Activated T-helper 1 cell treated with anti-CD3 and anti-CD28 coated beads, Interleukin-12 subunit alpha, Interleukin-12 subunit beta, Interleukin-2, Interleukin-4 antibody, amounts not matched to agents 30 ng/mL and 10 ng/mL and 1 ng/mL, durations not matched to agents 14 hours and 24 hours and 36 hours (primary cell): Measurements from ENCODE around the gene CFAP65. TPM values are rescaled to one million over a fixed set of nuclear protein-coding genes. Genes with fewer than 3 reads are reported as not detected.

Experiments
- DNase-seq: peaks from one replicate; pipeline ENCODE4 v3.0.0; 2021; ENCODE audit warnings: low spot score
- H3K27ac Mint-ChIP-seq: one replicate; pipeline ENCODE4 v1.8.0; 2021; ENCODE audit warnings: mild to moderate bottlenecking, mixed read lengths
- H3K27me3 Mint-ChIP-seq: one replicate; pipeline ENCODE4 v1.8.0; 2022; ENCODE audit warnings: mild to moderate bottlenecking, moderate library complexity, mixed read lengths; ENCODE audit not compliant: insufficient read depth
- H3K36me3 Mint-ChIP-seq: one replicate; pipeline ENCODE4 v1.8.0; 2021; ENCODE audit warnings: low read depth, mixed read lengths
- H3K4me1 Mint-ChIP-seq: one replicate; pipeline ENCODE4 v1.8.0; 2021; ENCODE audit warnings: low read depth, mixed read lengths
- H3K4me3 Mint-ChIP-seq: one replicate; pipeline ENCODE4 v1.8.0; 2021; ENCODE audit warnings: mild to moderate bottlenecking, moderate library complexity, mixed read lengths
- H3K9me3 Mint-ChIP-seq: one replicate; pipeline ENCODE4 v1.8.0; 2021; ENCODE audit warnings: mixed read lengths
- intact Hi-C: fragments of 100-400 bp; cut with micrococcal nuclease; formaldehyde crosslinking; loops from one replicate; pipeline ENCODE4 v1.15.1; 2024
- total RNA-seq: library from RNA; stranded (reverse); gene quantifications from 2 replicates; pipeline ENCODE4 v1.2.3, GENCODE V29; 2022

The CFAP65 gene
- total RNA-seq, 1 donor from 2014 or later: not detected

DNA sequence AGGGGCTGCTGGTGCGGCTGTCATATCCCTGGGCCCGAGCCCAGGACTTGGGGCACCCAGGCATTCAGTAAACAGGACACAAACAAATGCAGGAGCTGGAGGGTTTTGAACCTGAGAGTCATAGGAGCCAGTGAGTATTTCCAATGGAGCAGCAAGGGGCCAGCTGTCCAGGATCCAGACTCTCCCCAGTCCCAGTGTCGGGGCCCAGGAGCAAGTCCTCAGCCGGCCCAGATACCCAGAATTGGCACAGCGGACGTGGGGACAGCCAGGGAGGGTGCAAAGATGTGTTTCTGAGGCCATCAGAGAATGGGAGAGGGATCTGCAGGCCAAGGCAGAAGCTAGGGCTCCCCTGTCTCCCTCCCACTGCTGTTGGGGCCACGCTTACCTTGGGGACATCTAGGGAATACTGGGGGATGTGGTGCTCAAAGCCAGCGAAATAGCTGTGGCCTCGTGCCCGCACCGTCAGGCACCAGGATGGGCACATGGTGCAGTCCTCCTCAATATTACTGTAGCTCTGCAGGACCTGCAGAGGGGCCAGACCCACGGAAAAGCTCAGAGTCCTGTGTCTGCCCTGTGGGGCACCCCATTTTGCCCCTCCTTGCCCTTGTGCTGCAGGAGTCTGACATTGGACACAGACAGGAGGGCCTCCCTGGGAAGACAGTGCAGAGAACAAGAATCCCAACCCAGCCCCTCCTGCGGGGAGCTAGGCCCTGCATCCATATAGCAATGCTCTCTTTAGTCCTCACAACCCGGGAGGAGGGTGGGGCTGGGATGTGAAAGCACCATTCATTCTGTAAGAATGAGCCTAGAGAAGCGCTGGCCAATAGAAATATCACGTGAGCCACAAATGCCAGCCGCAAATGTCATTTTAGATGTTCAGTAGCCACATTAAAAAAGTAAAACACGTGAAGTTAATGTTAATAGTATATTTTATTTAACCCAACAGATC is 15.4 kb downstream of the CFAP65 start:
- Mint-ChIP-seq H3K4me1 (no peaks in the 10 kb centered on the region), H3K27ac (no peak overlapping the region), H3K4me3 (no peak overlapping the region), H3K36me3 (no peaks in the 10 kb centered on the region), H3K27me3 (peaks cover 2% of the 10 kb centered on the region), H3K9me3 (no peaks in the 10 kb centered on the region)
- no peak for DNase-seq
- intact Hi-C loops: no loop called here

DNA sequence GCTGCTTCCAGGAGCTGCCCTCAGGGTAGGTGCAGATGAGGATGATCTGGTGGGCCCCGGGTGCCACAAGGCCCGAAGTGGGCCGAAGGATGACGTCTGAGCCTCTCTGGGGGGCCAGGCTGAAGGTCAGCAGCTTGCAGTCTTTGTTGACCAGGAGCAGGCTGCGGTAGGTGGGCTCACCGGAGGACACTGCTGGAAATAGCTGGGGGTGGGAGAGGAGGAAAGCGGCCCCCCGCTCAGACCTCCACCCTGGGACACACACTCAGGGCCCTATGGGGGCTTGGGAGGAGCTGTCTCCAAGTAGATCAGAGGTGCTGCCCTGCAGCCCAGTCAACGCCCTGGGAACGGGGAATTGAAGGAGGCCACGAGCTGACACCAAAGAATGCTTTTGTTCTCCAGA is 17.3 kb downstream of the CFAP65 start:
- no peak for DNase-seq
- no peak overlapping the region for H3K4me3 Mint-ChIP-seq
- H3K36me3 Mint-ChIP-seq: no peaks in the 10 kb centered on the region
- H3K27ac Mint-ChIP-seq: no peak overlapping the region
- peaks cover 2% of the 10 kb centered on the region for H3K27me3 Mint-ChIP-seq
- H3K4me1 Mint-ChIP-seq: no peaks in the 10 kb centered on the region
- no peaks in the 10 kb centered on the region for H3K9me3 Mint-ChIP-seq
- intact Hi-C loops: no loop called here

DNA sequence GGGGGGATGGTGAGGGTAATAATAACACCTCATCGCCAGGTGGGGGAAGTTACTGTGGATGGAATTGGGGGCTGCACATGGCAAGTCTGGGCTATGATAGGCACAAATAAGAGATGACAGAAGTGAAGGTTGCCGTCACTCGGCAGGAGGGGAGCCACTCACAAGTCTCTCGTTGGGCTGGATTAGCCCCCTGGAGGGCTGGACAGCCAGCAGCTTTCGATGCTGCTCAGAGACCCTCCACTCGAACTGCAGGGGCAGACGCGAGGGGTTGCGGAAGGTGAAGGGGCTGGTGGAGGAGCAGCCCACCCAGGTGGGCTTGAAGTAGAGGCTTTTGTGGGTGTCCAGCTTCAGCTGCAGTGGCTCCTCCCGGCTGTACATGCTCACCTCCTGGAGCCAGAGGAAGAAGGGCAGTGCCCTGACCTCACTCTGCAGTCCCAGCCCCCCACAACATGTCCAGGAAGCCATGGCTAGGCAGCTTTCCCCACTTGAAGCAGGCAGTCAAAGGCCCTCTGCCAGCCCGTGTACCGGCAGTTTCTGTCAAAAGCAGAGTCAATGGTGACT is 18.2 kb downstream of the CFAP65 start:
- intact Hi-C loops: no loop called here
- Mint-ChIP-seq H3K4me3 (no peak overlapping the region), H3K9me3 (no peaks in the 10 kb centered on the region), H3K27me3 (peaks cover 2% of the 10 kb centered on the region), H3K36me3 (no peaks in the 10 kb centered on the region), H3K4me1 (no peaks in the 10 kb centered on the region), H3K27ac (no peak overlapping the region)
- no peak for DNase-seq

DNA sequence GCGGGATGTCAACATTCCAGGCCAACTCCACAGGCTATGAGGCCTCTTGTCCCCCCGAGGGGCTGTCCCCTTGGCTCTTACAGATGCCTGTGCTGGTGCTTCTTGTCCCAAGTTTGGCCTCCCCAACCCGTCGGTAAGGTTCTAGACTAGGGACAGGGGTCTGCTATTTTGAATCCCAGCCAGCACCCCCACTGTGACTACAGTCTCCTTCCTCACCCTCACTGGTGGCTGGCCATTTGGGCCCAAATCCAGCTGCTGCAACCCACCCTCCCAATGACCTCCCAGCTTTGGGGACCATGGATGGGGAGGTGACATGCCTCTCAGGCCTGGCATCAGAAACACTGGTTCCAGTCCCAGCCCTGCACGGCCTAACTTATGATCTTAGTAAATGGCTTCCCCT is 18.7 kb downstream of the CFAP65 start:
- Mint-ChIP-seq H3K9me3 (no peaks in the 10 kb centered on the region), H3K4me3 (no peak overlapping the region), H3K36me3 (no peaks in the 10 kb centered on the region), H3K4me1 (no peaks in the 10 kb centered on the region), H3K27ac (no peak overlapping the region), H3K27me3 (peaks cover 2% of the 10 kb centered on the region)
- no peak for DNase-seq
- intact Hi-C loops: no loop called here

DNA sequence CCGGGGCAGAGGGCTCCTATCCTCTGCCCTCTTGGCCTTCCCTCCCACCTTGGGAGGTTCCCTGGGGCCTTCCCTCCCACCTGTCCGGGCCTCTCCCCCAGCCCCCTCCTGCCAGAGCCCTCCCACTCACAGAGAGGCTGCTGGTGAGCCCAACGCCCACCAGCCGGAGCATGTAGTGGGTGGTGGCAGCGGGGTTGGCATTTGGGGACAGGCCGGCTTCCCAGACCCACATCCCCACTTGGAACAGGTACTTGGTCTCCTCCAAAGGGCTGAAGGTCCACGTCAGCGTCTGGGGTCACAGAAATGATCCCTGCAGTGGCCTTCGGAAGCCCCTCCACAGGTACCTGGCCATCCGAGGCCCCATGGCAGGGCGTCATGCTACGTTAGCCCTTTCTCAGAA is 19.3 kb downstream of the CFAP65 start:
- no peak for DNase-seq
- intact Hi-C loops: no loop called here
- Mint-ChIP-seq H3K9me3 (no peaks in the 10 kb centered on the region), H3K4me3 (no peak overlapping the region), H3K36me3 (no peaks in the 10 kb centered on the region), H3K4me1 (no peaks in the 10 kb centered on the region), H3K27ac (no peak overlapping the region), H3K27me3 (peaks cover 2% of the 10 kb centered on the region)

DNA sequence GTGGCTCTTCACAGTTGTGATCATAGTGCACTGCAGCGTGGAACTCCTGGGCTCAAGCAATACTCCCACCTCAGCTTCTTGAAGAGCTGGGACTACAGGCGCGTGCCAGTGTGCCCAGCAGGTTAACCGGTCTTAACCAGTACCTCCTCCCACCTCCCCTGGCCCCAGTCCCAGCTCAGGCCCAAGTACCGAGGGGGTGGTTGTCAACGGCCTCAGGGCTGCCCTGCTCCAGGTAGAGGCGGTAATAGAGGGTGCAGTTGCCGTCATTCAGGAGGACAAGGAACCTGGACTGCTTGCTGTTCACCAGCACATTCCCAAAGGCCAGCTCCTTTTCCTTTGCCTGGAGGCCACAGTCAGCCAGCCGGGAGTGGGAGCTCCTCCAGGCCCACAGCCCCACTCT is 19.7 kb downstream of the CFAP65 start:
- Mint-ChIP-seq H3K36me3 (no peaks in the 10 kb centered on the region), H3K27ac (no peak overlapping the region), H3K4me1 (no peaks in the 10 kb centered on the region), H3K4me3 (no peak overlapping the region), H3K27me3 (peaks cover 2% of the 10 kb centered on the region), H3K9me3 (no peaks in the 10 kb centered on the region)
- intact Hi-C loops: no loop called here
- DNase-seq: no peak

DNA sequence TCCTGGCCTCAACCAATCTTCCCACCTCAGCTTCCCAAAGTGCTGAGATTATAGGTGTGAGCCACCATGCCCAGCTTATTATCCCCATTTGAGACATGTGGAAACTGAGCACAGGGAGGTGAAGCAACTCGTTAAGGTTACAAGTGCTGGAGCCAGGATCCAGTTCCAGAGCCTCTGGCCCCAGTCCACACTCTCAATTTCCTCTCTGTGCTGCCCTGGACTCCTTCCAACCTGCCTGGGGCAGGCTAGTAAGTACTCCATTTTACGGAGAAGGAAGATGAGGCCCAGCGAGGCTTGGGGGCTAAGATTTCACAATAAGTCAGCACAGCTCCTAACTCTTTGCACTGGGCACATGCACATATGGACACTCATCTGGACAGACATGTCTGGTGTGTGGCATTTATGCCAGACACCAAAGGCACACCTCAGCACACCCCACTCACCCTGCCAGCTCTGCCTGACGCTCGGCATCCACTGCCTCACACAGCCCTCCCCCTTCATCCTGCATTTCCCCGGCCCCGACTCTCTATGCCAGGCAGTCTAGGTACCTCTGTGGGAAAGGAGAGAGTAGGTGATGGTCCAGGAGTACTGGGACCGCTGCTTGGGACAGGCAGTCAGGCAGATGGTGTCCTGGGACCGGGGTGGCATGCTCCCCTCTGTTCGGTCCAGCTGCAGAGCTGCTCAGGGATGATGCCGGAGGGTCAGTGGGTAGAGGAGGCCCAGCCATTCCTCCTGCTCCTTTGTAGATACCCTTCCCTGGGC is 20.5 kb downstream of the CFAP65 start:
- Mint-ChIP-seq H3K4me3 (no peak overlapping the region), H3K9me3 (no peaks in the 10 kb centered on the region), H3K36me3 (no peaks in the 10 kb centered on the region), H3K4me1 (no peaks in the 10 kb centered on the region), H3K27me3 (peaks cover 2% of the 10 kb centered on the region), H3K27ac (no peak overlapping the region)
- DNase-seq: no peak
- intact Hi-C loops: no loop called here

DNA sequence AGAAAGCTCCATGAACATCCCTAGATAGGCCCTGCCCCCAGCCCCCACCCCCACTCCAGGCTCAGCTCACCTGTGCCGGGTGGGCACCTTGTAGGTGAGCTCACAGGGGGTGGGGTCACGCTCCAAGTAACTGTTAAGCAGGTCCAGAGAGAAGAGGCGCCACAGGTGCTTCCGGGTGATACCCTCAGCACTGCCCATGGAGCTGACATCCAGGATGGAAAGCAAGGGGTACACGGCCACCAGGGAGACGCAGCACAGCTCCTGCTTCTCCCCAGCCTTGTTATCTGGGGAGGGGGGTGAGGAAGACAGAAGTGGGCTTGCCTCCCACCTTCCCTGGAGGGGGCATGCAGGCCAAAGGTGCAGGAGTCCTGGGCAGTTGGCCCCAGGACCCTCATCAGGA is 21.9 kb downstream of the CFAP65 start:
- Mint-ChIP-seq H3K9me3 (no peaks in the 10 kb centered on the region), H3K36me3 (no peaks in the 10 kb centered on the region)
- intact Hi-C loops: no loop called here

DNA sequence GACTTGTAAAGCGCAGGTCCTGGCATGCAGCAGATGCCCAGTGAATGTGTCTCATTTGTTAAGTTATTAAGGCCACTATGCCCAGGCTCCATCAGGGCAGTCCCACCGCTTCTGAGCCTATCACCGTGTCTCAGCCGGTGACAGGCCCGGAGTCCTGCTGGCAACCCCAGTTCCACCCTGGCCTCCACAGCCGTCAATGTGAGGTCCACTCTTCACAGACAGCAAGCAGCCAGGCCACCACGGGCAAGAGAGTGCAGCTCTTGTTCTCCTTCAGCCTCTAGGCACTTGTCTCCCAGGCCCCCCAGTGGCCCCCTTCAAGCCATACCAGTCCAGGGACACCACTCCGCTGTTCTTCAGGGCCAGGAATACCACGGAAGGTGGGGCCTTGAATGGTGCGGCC is 22.6 kb downstream of the CFAP65 start:
- no peak overlapping the region for H3K27ac Mint-ChIP-seq
- no peak for DNase-seq
- H3K4me3 Mint-ChIP-seq: no peak overlapping the region
- H3K4me1 Mint-ChIP-seq: no peaks in the 10 kb centered on the region
- H3K27me3 Mint-ChIP-seq: peaks cover 2% of the 10 kb centered on the region
- no peaks in the 10 kb centered on the region for H3K9me3 Mint-ChIP-seq
- no peaks in the 10 kb centered on the region for H3K36me3 Mint-ChIP-seq
- intact Hi-C loops: no loop called here

More for the DNA sequence above, 21.9 kb downstream of the CFAP65 start:
- no peak overlapping the region for H3K4me3 Mint-ChIP-seq
- DNase-seq: no peak
- no peak overlapping the region for H3K27ac Mint-ChIP-seq
- H3K27me3 Mint-ChIP-seq: peaks cover 2% of the 10 kb centered on the region
- H3K4me1 Mint-ChIP-seq: no peaks in the 10 kb centered on the region

DNA sequence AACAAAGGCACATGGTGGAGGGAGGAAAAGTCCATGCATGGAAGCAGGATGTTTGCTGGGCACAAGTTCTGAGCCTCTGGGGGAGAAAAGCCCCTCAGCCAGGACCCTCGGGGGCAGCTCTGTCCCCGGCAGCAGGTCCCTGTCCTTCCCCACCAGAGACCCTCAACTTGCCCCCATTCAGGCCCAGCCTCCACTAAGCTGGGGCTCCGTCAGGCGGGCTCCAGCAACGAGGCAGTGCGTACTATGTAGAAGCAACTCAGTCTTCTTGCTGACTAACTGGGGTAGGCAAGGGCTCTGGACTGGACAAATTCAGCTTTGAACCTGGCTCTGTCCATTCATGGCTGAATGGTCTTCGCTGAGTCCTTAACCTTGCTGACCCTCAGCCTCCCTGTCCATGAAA is 23.0 kb downstream of the CFAP65 start:
- Mint-ChIP-seq H3K4me1 (no peaks in the 10 kb centered on the region), H3K4me3 (no peak overlapping the region), H3K27me3 (peaks cover 6% of the 10 kb centered on the region), H3K36me3 (no peaks in the 10 kb centered on the region), H3K27ac (no peak overlapping the region), H3K9me3 (no peaks in the 10 kb centered on the region)
- intact Hi-C loops: no loop called here
- DNase-seq: no peak

DNA sequence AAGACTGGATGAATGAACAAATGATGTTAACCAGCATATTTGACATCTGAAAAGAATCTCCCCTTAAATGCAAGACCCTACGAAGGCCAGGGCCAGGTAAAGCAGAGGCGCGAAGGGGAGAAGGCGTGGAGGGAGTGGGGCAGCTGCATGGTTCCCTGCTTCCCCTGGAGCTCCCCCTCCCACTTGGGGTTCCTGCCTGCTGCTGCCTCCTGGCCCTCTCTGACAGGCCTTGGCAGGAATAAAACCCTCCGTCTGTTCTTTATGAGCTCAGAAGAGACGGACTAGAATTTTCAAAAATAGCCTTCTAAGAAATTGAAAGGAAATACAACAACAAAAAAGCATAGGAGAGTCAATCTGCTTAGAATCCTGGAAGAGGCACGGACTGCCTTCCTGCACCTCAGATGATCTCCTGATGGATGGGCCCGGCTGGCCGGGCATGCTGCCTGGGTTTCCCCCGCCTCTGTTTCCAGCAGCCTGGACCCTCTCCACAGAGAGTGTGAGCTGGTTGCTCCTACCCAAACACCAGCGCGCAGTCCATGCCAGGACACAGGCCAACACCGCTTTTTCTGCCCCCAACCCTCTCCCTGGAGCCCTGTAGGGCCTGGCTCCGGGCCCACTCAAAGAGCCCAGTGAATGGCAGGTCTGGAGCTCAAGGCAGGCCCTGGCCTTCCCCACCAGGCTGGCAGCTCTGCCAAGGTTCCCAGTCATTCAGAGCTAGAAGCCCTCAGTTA is 23.9 kb downstream of the CFAP65 start:
- Mint-ChIP-seq H3K4me3 (no peak overlapping the region), H3K36me3 (no peaks in the 10 kb centered on the region)
- intact Hi-C loops: no loop called here

DNA sequence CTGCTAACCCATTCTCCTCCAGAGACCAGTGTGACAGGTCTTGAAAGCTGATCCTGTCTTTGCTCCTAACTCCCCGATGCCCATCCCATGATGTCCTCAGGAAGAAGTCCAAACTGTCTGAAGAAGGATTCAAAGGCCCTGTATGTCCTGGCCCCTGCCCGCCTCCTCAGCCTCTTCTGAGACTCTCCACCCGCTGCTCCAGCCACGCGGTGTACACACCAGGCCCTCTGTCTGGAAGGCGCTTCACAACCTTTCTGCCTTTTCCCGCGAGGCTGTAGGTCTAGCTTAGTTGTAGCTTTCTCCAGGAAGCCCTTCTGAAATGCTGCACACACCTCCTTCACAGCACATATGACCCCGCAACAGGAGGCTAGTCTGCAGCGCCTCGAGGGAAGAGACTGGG is 24.6 kb downstream of the CFAP65 start:
- peaks cover 5% of the 10 kb centered on the region for H3K27me3 Mint-ChIP-seq
- no peaks in the 10 kb centered on the region for H3K9me3 Mint-ChIP-seq
- intact Hi-C loops: no loop called here

More for the DNA sequence above, 23.9 kb downstream of the CFAP65 start:
- no peaks in the 10 kb centered on the region for H3K9me3 Mint-ChIP-seq
- peaks cover 5% of the 10 kb centered on the region for H3K27me3 Mint-ChIP-seq
- H3K27ac Mint-ChIP-seq: no peak overlapping the region
- DNase-seq: no peak
- H3K4me1 Mint-ChIP-seq: no peaks in the 10 kb centered on the region

More for the DNA sequence above, 24.6 kb downstream of the CFAP65 start:
- Mint-ChIP-seq H3K4me3 (no peak overlapping the region), H3K36me3 (no peaks in the 10 kb centered on the region), H3K27ac (no peak overlapping the region), H3K4me1 (no peaks in the 10 kb centered on the region)
- DNase-seq: no peak
